NCI-H2227 (cell line): Measurements from ENCODE around the gene ARID2.

Experiments
- DNase-seq: peaks from one replicate; lab custom pipeline; 2025; ENCODE audit not compliant: unreplicated experiment; lab: John Stamatoyannopoulos, UW

ARID2 gene

DNA sequence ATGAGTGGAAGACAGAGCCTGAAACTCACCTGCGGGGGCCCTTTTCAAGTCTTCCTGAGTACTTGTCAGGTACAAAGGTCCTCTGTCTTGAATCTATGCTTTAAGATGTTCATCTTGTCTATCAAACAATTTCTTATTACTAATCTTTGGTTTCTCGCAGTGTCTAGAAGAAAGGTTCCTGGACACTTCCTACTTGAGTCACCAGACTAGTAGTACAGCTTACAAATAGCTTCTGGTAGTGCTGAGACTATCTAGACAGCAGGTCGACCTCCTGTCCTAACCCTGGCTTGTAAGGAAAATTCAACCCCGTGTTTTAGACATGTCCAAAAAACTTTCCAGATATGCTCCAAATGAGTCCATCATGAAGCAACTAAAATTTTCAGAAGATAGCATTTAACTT, 11.2 kb upstream of the ARID2 start:
- DNase-seq = no peak

DNA sequence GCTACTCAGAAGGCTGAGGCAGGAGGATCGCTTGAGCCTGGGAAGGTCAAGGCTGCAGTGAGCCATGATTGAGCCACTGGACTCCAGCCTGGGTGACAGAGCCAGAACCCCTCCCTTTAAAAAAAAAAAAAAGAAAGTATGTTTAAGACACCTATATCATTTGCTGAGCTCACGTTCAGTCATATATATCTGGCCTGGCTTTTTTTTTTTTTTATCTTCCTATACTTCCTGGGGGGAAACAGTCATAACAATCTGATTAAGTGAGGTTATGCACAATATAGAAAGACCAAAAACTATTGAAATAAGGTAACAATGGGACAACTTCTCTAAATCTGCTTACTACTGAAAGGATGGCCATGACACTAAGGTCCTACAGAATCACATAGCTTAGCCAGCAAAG, 9.4 kb upstream of the ARID2 start:
- no peak for DNase-seq

GRCh38 chr12:45721369-45721768, 8.1 kb upstream of the ARID2 start:
- no peak for DNase-seq

GRCh38 chr12:45721954-45722353, 7.6 kb upstream of the ARID2 start:
- no peak for DNase-seq

GRCh38 chr12:45725631-45726602, 3.6 kb upstream of the ARID2 start:
- DNase-seq = peak; percentile 19

DNA sequence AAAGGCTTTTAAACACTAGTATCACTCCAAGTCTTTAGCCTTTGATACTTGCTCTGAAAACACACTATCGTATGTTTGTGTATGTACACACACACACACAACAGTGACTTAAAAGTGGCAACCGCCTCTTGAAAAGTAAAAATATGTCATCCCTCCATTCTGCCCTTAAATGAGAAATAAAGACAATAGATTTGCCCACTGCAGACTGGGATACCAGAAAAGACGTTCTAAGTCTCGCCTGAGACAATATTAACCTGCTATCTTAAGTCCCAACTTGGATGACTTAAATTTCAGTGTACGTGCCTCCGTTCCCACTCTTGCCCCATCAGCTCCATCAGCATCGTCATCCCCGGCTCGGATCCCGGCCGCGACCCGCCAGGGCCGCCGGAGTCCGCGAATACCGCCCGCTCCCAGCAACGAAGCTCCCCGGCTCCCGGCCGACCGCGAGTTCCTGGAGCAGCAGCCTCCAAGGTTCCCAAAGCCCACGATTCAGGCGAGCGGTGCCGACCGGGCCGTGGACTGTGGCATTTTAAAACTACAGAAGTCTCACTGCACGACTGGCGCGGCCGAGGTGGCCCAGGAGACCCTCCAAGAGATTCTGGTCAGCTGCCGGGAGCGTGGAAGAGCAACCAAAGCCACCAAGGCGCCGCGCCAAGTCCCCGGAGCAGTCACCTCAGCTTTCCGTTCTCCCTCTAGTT, 2.8 kb upstream of the ARID2 start:
- peak; percentile 56 for DNase-seq

GRCh38 chr12:45727301-45727979, 2.1 kb upstream of the ARID2 start:
- DNase-seq = peak; percentile 93

- no peak for DNase-seq
These were observed 1.4 kb upstream of the ARID2 start for GRCh38 chr12:45727980-45728629.

- peak; percentile 95 for DNase-seq
These were observed 775 bp upstream of the ARID2 start for GRCh38 chr12:45728630-45729232.

DNA sequence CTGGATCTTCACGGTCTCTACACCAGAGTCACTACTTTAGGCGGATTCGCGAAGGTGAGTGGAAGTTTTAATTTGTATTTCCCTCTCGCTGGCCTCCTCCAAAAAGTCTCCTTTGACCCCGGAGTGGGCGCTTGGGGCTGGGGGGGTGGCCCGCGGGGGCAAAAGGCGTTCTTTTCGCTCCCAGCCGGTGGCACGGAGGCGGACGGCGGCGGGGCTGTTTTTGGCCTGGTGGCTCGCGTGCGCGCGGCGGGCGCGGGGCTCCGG, 510 bp downstream of the ARID2 start:
- DNase-seq = no peak

DNA sequence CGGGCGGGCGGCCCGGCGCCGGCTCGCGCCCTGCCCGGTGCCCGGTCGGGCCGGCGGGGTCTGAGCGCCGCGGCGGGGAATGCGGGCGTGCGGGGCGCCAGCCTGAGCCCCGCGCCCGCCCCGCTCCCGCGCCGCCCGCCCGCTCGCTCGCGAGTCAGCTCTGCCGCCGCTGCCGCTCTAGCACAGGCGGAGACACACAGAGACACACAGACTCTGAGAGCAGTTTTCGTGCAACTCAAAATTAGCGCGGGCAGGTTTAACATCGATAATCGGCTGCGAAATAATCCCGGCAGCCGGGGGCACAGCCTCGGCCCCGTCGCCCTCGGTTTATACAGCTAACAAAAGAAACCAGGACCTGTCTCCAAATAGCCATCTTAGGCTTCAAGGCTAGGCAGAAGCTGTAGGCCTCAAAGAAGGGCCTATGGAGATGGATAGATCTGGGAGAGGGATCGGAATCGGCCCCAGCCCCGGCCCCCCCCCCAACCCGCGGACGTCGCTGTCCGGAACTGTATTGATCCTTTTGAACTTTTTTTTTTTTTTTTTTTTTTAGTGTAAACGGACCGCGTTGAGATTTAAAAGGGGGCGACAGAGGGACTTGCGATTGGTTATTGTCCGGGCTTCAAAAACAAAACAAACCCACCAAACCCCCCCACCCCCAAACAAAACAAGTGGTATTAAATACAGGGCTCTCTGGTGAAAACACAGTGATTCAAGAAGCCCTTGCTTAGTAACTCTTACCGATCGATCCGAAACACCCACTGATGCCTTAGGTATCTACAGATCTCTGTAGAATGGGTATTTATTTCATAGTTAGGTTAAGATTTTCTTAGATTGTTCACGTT, 1.1 kb downstream of the ARID2 start:
- DNase-seq = peak; percentile 40

DNA sequence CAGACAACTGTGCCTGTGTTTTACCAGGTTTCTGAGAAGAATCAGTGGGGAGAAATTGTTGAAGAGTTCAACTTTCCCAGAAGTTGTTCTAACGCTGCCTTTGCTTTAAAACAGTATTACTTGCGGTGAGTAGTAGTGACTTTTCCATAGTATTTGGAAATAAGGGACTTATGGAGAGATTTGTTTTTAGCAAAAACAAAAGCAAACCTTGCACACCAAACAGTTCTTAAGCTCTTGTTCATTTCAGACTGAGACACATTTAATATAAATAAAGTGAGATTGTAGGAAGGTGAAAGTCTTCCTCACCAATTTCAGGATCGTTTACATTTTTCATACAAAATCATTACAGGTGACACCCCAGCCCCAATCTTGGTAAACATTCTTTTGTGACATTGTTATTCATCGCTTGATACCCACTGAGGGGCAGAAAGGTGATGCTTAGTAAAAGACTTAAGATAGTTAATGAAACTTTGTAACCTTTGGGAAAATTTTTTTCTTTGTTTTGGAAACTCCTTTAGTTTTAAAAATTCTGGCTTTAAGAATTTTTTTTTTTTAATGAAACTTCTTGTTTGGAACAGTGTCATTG, 1.8 kb downstream of the ARID2 start:
- DNase-seq = no peak

- no peak for DNase-seq
These were observed 2.7 kb downstream of the ARID2 start for GRCh38 chr12:45732250-45732649.

GRCh38 chr12:45732936-45733335, 3.4 kb downstream of the ARID2 start:
- no peak for DNase-seq

- DNase-seq = no peak
These were observed 8.1 kb downstream of the ARID2 start for GRCh38 chr12:45737638-45738037.

- no peak for DNase-seq
These were observed 13.1 kb downstream of the ARID2 start for GRCh38 chr12:45742590-45742989.

- no peak for DNase-seq
These were observed 13.7 kb downstream of the ARID2 start for GRCh38 chr12:45743247-45743646.

GRCh38 chr12:45745861-45746277, 16.4 kb downstream of the ARID2 start:
- peak; percentile 4 for DNase-seq

- no peak for DNase-seq
These were observed 27.2 kb downstream of the ARID2 start for GRCh38 chr12:45756666-45757065.

DNA sequence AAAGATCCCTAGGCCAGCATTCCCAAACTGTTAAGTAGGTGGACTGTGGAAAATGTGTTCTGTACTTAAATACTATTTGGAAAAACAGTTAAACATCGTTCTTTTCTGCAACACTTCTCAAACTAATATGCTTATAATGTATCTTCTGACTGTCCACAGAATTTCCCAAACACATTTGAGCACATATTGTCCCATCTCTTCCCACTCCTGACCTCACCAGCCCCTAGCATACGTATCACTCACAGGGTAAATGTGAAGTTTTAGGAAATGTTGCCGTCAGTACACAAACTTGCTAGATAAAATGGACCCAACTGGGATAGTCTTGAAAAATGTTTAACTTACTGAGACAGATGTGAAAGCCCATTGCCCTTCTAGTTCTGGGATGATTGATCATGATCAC, 27.7 kb downstream of the ARID2 start:
- DNase-seq = no peak
